PC-9 (cell line): ENCODE measurements around the gene KCNQ1OT1. TPM values are rescaled to one million over a fixed set of nuclear protein-coding genes. Genes with fewer than 3 reads are reported as not detected.

Source experiments
- BruUV-seq: library from RNA; stranded (reverse); fragments of 400-500 nt; replicated peaks from 2 replicates; lab custom pipeline; 2021; lab: Mats Ljungman, UMichigan
- CTCF ChIA-PET: fragments of 300-600 bp; sonication (Branson Sonifier 250); formaldehyde crosslinking; loops from one replicate; lab custom pipeline; 2022; ENCODE audit warnings: antibody characterized with exemption; lab: Charles Lee
- POLR2A ChIA-PET: fragments of 300-600 bp; sonication (Branson Sonifier 250); formaldehyde crosslinking; loops from one replicate; lab custom pipeline; 2022; ENCODE audit warnings: antibody characterized with exemption; ENCODE audit not compliant: unreplicated experiment; lab: Charles Lee
- DNase-seq, 2 experiments: peaks; one replicate each; pipeline versions ENCODE4 v3.0.0 to v3.0.0-alpha.2; 2015 to 2022; ENCODE audit warnings: mixed read lengths in 1 of 2
- H2AFZ ChIP-seq: fragments of 200-600 bp; sonication (generic); 2 replicates; pipeline ENCODE4 v1.8.1; 2017; ENCODE audit warnings: antibody characterized with exemption
- H3F3A ChIP-seq: fragments of 200-600 bp; sonication (generic); 2 replicates; pipeline ENCODE4 v1.8.1; 2017; ENCODE audit warnings: antibody characterized with exemption, mild to moderate bottlenecking, low read depth; ENCODE audit not compliant: insufficient read depth
- H3K27ac ChIP-seq: fragments of 200-600 bp; sonication (generic); 2 replicates; pipeline ENCODE4 v1.6.1; 2016; ENCODE audit warnings: mixed run types
- H3K27me3 ChIP-seq: fragments of 200-600 bp; sonication (generic); 2 replicates; pipeline ENCODE4 v1.6.1; 2016; ENCODE audit warnings: low read depth, mixed run types; ENCODE audit not compliant: insufficient read depth
- H3K36me3 ChIP-seq: fragments of 200-600 bp; sonication (generic); 2 replicates; pipeline ENCODE4 v1.6.1; 2016; ENCODE audit warnings: low read depth, mixed run types
- H3K4me1 ChIP-seq: fragments of 200-600 bp; sonication (generic); replicated peaks from 2 replicates; pipeline ENCODE4 v1.6.1; 2016; ENCODE audit warnings: mixed run types; ENCODE audit not compliant: insufficient read depth
- H3K4me2 ChIP-seq: fragments of 200-600 bp; sonication (generic); 2 replicates; pipeline ENCODE4 v1.6.1; 2017; ENCODE audit warnings: mixed run types
- H3K4me3 ChIP-seq: fragments of 200-600 bp; sonication (generic); 2 replicates; pipeline ENCODE4 v1.6.1; 2016; ENCODE audit warnings: mixed run types
- H3K79me2 ChIP-seq: fragments of 200-600 bp; sonication (generic); 2 replicates; pipeline ENCODE4 v1.6.1; 2017; ENCODE audit warnings: low read depth, mixed run types
- H3K9me2 ChIP-seq: fragments of 200-600 bp; sonication (generic); 2 replicates; pipeline ENCODE4 v1.8.1; 2017; ENCODE audit warnings: mild to moderate bottlenecking; ENCODE audit not compliant: insufficient read depth
- H3K9me3 ChIP-seq: fragments of 200-600 bp; sonication (generic); 2 replicates; pipeline ENCODE4 v1.8.1; 2016; ENCODE audit warnings: low read depth; ENCODE audit not compliant: insufficient read depth
- H4K20me1 ChIP-seq: fragments of 200-600 bp; sonication (generic); 2 replicates; pipeline ENCODE4 v1.8.1; 2017; ENCODE audit not compliant: insufficient read depth
- EZH2 ChIP-seq: fragments of 200-600 bp; sonication (generic); IDR thresholded peaks from 2 replicates; pipeline ENCODE4 v1.8.0; 2017; ENCODE audit warnings: antibody characterized with exemption, low read depth
- intact Hi-C: fragments of 100-400 bp; cut with micrococcal nuclease; formaldehyde crosslinking; loops from one replicate; pipeline ENCODE4 v1.10.0; 2022; ENCODE audit not compliant: unreplicated experiment
- total RNA-seq: library from RNA; stranded (reverse); gene quantifications from 2 replicates; pipeline ENCODE4 v1.2.3, GENCODE V29; 2021
- TF ChIP-seq, protein P1 (sequence below): fragments of 200-600 bp; sonication (generic); conservative IDR thresholded peaks from 2 replicates; pipeline ENCODE4 v1.6.1; 2017; ENCODE audit warnings: mixed run types, antibody characterized with exemption, mild to moderate bottlenecking, moderate library complexity

The KCNQ1OT1 gene
- total RNA-seq, 1 experiment from 2014 or later, result 3.4 TPM

DNA sequence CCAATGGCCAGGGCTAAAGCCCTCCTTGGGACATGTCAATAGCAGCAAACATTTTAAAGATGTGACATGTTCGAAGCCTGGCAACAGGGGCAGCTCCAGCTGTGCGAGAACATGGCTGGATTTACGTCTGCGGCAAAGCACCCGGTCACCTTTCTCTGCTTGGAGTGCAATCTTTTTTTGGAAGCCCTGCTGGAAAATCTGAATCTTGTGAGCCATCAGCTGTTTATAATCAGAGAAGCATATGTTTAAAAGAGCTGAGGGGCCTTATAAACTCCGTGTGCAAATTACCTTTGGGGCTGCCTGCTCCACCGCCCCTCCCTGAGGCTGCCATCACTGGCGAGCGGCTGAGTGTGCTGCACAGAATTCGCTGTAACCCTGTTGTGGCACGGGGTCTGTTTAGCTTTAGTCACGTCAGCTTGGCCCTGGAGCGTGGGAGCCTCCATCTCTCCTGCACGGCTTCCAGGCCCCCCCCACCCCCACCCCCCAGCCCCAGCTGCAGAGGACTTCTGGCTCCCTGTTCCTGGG is 9.0 kb upstream of the KCNQ1OT1 start:
- Histone ChIP-seq H3K4me1 (no peaks in the 10 kb centered on the region), H3K9me2 (no peaks in the 10 kb centered on the region), H3K27ac (no peak overlapping the region), H3F3A (no peaks in the 10 kb centered on the region), H3K4me3 (no peak overlapping the region), H4K20me1 (no peaks in the 10 kb centered on the region), H2AFZ (no peak overlapping the region), H3K27me3 (peaks cover 22% of the 10 kb centered on the region; the same call in 1 of the 2 replicates), H3K4me2 (no peak overlapping the region), H3K79me2 (no peaks in the 10 kb centered on the region), H3K9me3 (no peaks in the 10 kb centered on the region), H3K36me3 (no peaks in the 10 kb centered on the region)
- intact Hi-C loops, result no loop called here
- POLR2A ChIA-PET, result no interaction called here
- TF ChIP-seq, protein P1, sequence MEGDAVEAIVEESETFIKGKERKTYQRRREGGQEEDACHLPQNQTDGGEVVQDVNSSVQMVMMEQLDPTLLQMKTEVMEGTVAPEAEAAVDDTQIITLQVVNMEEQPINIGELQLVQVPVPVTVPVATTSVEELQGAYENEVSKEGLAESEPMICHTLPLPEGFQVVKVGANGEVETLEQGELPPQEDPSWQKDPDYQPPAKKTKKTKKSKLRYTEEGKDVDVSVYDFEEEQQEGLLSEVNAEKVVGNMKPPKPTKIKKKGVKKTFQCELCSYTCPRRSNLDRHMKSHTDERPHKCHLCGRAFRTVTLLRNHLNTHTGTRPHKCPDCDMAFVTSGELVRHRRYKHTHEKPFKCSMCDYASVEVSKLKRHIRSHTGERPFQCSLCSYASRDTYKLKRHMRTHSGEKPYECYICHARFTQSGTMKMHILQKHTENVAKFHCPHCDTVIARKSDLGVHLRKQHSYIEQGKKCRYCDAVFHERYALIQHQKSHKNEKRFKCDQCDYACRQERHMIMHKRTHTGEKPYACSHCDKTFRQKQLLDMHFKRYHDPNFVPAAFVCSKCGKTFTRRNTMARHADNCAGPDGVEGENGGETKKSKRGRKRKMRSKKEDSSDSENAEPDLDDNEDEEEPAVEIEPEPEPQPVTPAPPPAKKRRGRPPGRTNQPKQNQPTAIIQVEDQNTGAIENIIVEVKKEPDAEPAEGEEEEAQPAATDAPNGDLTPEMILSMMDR, result no peak
- TF ChIP-seq EZH2, result no peak
- DNase-seq, result no peak
- CTCF ChIA-PET, result no interaction called here
- no TSS peak for BruUV-seq

DNA sequence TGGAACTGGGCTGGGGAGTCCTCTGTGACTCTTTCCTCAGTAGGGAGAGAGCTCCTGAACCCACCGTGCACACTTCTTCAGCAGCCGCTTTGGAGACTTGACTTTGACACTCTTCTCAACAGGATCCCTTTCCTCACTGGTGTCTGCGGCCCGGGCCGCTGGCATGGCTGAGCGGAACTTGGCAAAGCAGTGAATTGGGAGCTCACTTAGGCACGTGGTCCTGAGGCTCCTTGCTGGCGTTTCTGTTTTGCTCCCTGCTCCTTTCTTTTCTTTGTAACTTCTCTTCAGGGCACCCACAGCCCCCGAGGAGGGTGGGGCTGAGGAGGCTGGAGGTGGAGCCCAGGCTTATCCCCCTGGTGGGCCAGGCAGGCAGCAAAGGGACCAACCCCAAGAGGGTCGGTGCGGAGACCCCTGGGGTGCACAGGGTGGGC is 8.4 kb upstream of the KCNQ1OT1 start:
- peaks cover 22% of the 10 kb centered on the region; the same call in 1 of the 2 replicates for H3K27me3 ChIP-seq
- no peaks in the 10 kb centered on the region for H3K36me3 ChIP-seq
- H3K4me1 ChIP-seq, result no peaks in the 10 kb centered on the region
- intact Hi-C loops, result no loop called here
- POLR2A ChIA-PET, result no interaction called here
- no peak overlapping the region for H3K4me2 ChIP-seq
- CTCF ChIA-PET, result no interaction called here
- H3K27ac ChIP-seq, result no peak overlapping the region
- no peaks in the 10 kb centered on the region for H3K9me3 ChIP-seq
- no peak for DNase-seq
- no peaks in the 10 kb centered on the region for H3F3A ChIP-seq
- no peaks in the 10 kb centered on the region for H4K20me1 ChIP-seq
- no peak overlapping the region for H2AFZ ChIP-seq
- no peaks in the 10 kb centered on the region for H3K9me2 ChIP-seq
- TF ChIP-seq EZH2, result no peak
- TF ChIP-seq, protein P1, result no peak
- no peaks in the 10 kb centered on the region for H3K79me2 ChIP-seq
- no peak overlapping the region for H3K4me3 ChIP-seq
- BruUV-seq, result no TSS peak

DNA sequence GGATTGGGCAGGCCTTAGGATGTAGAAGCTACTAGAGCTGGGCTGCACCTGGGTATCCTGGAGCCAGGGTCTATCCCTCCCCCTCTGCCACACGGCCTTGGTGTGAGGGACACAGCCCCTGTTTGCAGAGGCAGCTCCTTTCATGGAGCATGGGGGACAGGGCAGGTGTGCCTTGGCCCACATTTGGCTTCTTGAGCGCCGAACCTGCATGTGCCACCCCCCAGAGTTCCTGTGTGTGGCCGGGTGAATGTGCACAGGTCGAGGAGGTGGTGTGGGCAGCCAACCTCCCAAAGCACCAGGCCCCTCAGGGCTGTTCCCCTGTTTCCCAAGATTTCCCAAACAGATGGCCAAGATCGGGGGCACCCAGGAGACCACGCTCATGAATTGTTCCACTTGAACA is 7.9 kb upstream of the KCNQ1OT1 start:
- TF ChIP-seq, protein P1, result no peak
- no peak for TF ChIP-seq EZH2
- no peaks in the 10 kb centered on the region for H3K9me3 ChIP-seq
- H3K4me2 ChIP-seq, result no peak overlapping the region
- H3K4me3 ChIP-seq, result no peak overlapping the region
- H2AFZ ChIP-seq, result no peak overlapping the region
- no TSS peak for BruUV-seq
- ChIA-PET CTCF (no interaction called here), POLR2A (no interaction called here)
- H3K36me3 ChIP-seq, result no peaks in the 10 kb centered on the region
- no peak overlapping the region for H3K27ac ChIP-seq
- H3K79me2 ChIP-seq, result no peaks in the 10 kb centered on the region
- no peaks in the 10 kb centered on the region for H3F3A ChIP-seq
- intact Hi-C loops, result no loop called here
- no peaks in the 10 kb centered on the region for H3K4me1 ChIP-seq
- no peak for DNase-seq
- no peaks in the 10 kb centered on the region for H3K9me2 ChIP-seq
- H4K20me1 ChIP-seq, result no peaks in the 10 kb centered on the region
- peaks cover 22% of the 10 kb centered on the region; the same call in 1 of the 2 replicates for H3K27me3 ChIP-seq
